NCI-H226 (cell line): ENCODE results near the gene FBN2.
A peak's percentile ranks its signal among the peaks of the same experiment; 100 is the strongest.
"Not testable (repeated sequence)": the region's sequence is repeated elsewhere in the genome, so short reads cannot be mapped to it uniquely, and the experiment has no call there.

ENCODE experiments used
- DNase-seq: peaks from one replicate; pipeline ENCODE4 v3.0.0-alpha.2; 2015

Gene FBN2

DNA sequence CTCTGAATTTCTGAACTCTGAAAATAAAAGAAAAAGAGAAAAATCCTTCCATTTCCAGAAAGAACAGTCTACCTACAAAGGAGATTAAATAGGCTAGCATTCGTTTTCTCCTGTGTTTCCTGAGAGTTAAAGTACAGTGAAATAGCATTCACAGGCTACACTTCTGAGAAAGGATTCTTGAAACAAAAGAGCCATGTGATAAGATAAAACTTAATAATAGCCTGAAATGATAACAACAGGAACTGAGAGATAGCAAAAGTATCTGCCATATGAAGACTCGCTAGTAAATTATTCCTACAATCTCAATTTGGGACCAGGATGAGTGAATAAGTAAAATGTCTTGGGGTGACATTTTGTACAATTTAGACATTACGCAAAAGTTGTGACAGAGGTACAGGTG lies 62.4 kb downstream of the FBN2 start:
- DNase-seq: peak; percentile 9

DNA sequence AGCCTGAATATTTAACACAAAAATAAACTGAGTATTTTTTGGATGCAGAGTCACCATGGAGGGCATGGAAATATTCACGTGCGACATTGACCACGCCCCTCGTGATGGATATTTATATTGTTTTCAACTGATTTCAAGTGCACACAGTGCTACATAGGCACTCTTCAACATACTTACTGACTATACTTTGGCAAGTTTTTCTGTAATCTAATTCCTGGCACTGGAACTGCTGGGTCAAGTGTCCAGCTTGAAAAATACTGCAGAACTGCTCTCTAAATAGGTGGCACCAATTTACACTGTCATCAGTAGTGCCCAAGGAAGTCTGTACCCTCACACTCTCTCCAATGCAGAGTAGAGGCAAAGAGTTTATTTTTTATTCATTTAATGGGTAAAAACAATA lies 65.1 kb downstream of the FBN2 start:
- no peak for DNase-seq

DNA sequence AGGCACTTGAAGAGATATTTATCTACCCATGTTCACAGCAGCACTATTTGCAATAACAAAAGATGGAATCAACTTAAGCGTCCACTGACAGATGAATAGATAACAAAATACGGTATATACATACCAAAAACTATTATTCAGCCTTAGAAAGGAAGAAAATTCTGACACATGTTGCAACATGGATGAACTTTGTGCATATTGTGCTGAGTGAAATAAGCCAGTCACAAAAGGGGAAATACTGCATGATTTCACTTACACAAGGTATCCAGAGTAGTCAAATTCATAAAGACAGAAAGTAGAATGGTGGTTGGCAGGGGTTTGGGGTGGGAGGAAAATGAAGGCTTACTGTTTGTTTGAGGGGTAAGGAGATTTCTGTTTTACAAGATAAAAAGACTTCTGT lies 66.0 kb downstream of the FBN2 start:
- no peak for DNase-seq

DNA sequence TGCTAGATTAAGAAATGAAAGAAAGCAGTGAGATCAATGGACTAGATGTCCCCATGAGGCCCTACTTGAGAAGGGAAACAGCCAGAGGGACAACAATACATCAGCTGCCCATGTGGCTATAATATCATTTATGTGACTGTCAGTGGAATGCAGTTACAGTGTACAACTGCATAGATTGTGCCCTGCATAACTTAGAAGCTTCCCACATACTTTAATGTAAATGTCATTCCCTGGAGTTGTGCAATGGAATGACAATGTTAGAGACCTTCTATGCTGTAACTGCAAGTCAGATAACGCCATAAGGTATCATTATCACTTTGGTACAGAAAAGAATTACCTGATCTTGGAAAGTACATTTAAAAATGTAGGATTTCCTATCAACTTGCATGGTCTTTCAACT lies 67.4 kb downstream of the FBN2 start:
- peak; percentile 47 for DNase-seq

DNA sequence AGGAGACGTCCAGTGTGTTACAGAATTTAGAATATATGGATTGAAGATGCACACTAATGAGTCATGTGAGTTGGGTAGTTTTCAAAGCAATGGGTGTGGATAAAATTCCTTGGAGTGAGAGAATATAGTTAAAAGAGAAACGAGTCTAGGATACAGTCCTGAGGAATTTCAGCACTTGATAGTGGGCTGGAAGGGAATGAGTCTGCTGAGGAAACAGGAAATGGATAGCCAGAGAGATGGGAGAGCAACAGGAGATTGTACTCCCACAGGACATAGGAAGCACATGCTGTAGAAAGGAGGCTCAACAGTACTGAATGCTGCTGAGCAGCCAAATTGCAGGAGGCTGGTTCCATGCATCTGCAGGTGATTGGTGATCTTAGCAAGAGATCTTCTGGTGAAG lies 68.1 kb downstream of the FBN2 start:
- peak; percentile 92 for DNase-seq

DNA sequence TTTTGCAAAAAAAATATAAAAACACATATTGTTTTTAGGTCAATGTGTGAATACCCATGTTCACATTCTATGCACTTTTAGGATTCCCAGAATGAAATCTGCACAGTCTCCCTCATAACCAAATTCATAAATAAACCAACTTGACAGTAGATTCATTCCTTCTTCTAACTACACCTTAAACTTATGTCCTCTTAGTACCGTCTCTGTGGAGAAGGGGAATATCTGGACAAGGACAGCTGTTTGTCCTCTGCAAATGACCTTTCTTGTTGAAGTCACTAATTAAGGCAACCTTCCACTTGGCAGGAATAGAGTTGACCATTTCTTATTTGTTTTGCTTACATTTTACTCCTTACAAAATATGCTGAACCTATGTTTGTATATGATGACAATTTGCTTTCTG lies 71.1 kb downstream of the FBN2 start:
- DNase-seq: no peak

DNA sequence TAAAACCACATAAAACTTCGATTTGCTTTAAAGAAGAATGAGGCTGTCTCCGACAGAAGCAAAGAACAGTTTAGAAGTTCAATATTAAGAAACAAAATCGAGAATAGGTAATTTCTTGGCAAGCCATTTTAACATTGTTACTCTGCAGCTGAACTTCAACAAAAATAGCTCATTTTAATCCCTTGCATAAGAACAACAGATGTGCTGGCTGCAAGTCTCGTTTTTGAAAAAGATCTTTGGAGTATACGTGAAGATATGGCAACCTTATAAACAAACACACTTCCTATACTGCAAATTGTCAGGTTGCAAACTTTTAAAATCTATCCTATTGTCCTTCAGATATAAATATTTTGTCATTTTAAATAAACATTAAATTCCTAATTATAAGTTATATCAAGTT lies 71.5 kb downstream of the FBN2 start:
- no peak for DNase-seq

DNA sequence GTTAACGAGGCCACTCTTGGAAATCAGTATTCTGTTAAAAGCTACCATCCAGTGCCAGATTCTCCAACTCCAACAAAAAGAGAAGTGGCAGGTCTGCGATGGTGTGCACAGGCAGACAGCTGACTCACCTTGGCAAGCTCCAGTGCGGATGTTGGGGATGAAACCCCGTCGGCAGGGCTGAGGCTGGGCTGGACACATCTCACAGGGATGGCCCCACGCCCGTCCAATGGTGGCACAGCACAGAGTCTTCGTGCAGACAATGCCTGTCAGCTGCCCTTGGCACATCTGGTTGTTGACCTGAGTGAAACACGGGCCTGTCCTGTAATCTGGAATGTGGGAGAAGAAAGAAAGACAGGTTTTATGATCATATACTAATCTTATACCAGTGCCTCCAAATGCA lies 73.4 kb downstream of the FBN2 start:
- DNase-seq: no peak

DNA sequence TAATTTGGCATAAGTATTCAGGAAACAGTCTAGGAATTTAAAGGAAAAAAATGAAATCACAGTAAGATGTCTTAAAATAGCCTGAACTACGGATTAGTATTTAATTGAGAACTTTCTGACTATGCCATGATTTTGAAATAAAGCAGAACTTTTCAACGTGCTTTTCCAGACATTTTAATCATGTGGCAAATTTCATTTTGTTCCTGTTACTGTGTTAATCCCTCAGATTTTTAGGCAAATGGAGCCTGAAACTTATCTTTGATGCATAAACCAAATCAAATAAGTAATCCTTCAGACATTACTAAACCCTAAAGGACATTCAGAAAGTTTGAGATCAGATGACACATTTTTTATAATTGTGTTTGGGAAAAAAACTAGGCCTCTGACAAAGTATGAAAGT lies 75.7 kb downstream of the FBN2 start:
- DNase-seq: no peak

DNA sequence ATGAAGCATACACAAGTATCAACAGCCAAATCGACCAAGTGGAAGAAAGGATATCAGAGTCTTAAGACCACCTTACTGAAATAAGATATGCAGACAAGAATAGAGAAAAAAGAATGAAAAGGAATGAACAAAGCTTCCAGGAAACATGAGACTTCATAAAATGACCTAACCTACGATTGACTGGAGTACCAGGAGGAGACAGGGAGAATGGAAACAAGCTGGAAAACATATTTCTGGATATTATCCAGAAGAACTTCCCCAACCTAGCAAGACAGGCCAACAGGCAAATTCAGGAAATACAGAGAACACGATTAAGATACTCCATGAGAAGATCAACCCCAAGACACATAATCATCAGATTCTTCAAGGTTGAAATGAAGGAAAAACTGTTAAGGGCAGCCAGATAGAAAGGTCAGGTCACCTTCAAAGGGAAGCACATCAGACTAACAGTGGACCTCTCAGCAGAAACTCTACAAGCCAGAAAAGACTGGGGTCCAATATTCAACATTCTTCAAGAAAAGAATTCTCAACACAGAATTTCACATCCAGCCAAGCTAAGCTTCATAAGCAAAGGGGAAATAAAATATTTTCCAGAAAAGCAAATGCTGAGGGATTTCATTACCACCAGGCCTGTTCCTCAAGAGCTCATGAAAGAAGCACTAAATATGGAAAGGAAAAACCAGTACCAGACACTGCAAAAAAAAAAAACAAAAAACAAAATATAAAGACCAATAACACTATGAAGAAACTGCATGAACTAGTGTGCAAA lies 80.7 kb downstream of the FBN2 start:
- DNase-seq: not testable (repeated sequence)

DNA sequence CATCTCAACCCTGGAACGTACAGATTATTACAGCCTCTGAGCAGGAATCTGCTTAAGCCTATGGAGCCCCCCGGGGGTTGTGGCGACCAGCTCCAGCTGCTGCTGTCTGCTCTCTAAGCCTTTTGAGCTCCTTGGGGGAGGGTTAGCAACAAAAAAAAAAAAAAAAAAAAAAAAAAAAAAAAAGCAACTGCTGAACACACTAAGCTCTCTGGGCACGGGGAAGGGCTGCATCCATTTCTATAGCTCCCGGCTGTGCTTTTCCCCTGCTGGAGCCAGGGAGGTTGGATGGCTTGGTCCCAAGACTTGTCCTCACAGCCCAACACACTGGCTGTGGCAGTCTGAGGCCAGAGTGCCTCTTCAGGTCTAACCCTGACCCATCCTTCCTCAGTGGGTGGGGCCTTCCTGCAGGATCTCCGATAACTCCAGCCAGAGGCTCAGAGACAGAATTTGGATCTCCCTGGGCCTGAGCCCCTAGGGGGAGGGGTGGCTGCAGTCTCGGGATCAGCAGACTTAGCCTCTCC lies 82.1 kb downstream of the FBN2 start:
- DNase-seq: no peak

DNA sequence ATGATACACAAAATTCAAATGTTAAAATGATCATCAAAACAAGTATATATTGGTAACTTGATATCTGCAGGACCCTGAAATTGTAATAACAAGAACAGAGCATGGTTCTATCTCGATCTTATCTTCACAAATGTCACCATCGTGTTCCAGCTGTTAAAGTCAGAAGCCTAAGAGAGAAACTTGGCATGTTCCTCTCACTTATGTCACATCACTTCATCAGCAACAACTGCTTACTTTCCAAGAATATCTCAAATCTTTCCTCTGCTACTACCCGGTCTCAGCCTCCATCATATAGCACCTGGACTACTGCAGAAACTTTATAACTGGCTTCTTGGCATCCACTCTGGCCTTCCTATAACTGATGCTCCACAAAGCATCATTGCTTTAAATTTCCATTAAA lies 84.9 kb downstream of the FBN2 start:
- no peak for DNase-seq

DNA sequence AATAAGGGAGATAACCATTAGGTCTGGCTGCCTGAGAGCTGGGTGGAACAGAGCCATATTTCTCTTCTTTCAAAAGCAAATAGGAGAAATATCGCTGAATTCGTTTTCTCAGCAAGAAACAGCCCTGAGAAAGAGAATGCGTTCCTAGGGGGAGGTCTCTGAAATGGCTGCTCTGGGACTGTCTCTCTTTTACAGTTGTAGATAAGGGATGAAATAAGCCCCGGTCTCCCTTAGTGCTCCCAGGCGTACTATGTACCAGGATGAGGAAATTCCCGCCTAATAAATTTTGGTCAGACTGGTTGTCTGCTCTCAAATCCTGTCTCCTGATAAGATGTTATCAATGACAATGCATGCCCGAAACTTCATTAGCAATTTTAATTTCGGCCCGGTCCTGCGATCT lies 90.8 kb downstream of the FBN2 start:
- not testable (repeated sequence) for DNase-seq

DNA sequence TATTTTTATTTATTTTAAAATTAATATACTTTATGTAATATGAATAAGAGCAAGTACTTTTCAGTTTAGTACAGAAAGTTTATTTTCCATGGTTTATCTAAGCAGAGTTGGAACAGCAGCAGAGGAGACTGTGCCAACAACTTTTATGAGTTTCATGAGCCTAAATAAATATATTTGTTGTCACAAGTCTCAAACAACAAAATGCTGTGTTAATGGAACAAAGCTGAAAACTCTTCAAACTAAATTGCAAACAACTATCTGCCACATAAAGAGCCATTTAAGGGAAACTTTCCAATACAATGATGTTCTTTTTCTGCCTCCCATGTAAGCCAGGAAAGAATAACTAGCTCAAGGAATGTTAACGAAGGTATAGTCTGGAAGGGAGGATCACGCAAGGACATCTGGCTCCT lies 96.1 kb downstream of the FBN2 start:
- no peak for DNase-seq

DNA sequence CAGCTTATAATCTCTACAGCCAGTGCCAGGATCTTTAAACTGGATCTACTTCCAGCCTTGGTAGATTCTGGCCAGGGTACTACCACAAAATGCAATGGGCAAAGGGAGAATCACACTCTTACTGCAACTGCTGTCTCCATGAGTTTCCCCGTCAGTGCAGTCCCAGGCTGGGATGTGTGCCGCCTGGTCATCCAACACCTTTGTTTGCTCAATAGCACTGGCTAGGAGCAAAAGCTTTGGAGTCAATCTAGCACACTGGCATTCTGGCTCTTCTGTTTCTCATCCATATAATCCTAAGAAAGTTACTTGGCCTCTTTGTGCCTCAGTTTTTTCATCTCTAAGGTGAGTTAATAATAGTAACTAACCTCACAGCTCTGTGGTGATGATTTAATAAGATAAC lies 96.9 kb downstream of the FBN2 start:
- DNase-seq: no peak

DNA sequence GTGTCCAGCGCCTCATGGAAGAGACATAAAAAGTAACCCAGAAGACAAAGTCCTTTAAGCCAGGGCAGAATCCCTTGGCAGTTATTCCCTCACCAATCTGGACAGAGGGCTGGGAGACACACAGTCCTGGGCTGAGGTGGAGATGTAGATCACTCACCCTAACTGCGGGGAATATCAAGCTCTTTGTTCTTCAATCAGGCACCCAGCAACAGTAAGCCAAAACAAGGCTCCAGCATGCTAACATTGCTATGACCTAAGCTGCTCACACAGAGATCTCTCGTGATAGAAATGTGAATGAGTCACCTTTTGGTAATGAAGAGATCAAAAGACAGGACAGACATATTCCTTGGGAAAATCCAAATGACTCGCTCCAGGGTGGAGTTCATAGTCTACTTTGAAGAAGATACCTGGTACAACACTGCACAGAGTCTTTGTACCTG lies 101.3 kb downstream of the FBN2 start:
- peak; percentile 96 for DNase-seq

DNA sequence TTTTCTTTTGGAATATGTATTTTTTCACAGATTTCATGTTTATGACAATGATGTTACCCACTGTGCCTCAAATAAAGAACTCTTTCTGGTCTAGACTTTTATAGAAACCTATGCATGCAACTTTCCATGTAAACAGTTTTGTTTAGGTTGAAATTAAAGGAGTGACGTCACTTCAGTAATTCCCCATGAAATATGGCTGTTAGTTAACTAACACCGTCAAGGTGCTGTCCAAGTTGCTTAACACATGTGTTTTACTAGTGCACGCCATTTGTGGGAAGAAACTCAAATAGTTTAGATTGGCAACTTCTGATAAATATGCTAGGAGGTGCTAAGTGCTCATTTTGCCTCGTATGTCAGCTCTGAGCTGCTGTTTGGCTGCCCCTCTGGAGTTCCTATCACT lies 102.2 kb downstream of the FBN2 start:
- no peak for DNase-seq

DNA sequence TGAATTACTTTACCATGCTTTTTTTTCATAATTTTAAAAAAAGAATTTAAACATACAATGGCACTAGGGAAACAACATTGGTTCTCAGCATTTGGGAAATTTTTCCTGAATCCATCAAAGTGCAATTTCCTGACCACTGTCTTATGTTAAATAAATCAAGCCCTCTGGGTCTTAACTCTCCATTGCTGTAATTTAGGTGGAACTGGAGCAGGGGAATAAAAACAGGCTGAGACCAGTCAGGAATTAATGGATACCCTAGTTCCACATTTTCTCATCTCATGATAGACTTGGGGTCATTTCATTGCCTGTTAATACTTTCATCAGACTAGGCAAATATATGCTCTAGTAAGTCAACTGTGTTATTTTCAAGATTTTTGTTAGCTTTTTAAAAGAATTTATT lies 103.1 kb downstream of the FBN2 start:
- DNase-seq: no peak

DNA sequence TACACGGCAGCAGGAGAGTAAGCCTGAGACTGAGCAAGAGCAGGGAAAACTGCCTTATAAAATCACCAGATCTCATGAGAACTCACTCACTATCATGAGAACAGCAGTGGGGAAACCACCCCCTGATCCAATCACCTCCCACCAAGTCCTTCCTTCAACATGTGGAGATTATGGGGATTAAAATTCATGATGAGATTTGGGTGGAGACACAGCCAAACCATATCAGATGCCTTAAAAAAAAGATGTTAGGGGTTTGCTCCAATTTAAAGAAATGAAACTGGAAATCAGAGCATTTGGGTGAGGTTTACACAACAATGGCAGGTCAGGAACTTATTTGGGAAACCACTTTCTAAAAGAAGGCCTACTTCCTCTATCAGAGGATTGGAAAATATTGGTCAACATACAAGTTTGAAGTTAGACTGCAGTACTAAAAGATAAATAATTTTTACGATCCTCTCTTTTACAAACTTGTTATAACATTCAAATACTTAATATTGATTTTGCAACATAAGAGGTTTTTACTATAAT lies 105.1 kb downstream of the FBN2 start:
- no peak for DNase-seq

DNA sequence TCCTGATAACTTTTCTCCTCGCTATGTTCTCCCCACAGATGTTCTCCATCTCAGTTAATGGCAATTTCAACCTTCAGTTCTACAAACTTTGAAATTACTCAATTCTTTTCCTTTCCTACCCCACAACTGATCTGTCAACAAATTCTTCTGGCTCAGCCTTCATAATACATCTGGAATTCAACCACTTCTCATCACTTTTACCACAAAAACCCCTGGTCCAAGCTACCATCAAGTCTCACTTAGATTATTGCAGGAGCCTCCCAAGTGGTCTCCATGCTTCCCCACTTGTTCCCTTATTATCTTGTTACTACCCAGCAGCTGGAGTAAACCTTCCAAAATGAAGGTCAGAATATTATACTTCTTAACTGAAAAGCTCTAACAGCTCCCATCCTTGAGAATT lies 110.1 kb downstream of the FBN2 start:
- no peak for DNase-seq

DNA sequence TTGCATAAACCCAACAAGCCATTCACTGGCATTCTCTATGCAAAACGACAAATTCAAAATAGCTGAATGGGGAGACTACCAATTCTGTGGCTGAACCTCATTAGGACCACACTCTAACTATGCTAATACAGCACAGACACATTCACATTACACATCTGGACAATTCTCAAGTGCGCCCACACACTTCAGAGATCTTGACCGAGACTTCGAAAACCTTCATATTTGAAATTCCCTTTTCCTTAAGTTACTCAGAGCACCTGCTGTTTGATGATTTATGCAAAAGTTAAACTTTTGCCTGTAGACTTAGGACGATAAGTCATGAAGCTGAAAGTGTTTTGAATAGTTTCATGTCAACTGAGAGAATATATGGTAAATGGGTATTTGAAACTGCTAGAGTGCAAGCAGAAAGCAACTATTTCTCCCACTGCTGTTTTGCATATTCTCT lies 111.9 kb downstream of the FBN2 start:
- DNase-seq: no peak

DNA sequence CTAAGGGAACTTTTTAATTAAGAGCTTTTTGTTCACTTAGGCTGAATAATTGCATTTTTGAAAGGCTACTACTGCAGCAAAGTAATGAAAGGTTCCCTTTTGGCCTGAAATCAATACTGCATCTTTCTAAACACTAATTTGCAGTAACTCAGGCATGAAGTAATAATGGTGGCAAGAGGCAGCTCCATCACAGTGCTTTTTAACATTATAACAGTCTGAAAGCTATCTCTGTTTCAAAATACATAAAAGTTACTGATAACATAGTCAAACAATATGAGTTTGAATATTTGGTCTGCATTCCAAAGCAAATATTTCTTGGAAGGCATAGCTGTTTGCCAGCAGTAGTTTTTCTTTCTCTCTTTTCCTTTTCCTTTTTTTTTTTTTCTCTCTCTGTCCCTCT lies 113.4 kb downstream of the FBN2 start:
- DNase-seq: peak; percentile 48

DNA sequence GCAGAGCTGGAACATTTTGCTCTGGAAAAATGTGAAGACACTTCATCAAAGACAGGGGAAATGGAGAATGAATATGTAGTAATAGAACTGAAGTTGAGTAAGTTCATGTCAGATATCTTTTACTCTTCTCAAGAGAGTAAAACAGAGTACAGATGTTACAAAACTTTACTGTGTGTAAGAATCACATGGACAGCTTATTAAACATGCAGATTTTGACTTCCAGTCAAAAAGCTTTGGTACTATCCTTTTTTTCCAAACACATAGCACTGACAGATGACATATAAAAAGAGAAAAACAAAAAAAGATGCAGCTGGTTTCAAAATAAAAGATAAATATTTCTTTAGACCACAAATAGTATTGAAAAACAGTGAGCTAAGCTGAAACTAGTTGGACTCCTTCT lies 115.4 kb downstream of the FBN2 start:
- DNase-seq: no peak

DNA sequence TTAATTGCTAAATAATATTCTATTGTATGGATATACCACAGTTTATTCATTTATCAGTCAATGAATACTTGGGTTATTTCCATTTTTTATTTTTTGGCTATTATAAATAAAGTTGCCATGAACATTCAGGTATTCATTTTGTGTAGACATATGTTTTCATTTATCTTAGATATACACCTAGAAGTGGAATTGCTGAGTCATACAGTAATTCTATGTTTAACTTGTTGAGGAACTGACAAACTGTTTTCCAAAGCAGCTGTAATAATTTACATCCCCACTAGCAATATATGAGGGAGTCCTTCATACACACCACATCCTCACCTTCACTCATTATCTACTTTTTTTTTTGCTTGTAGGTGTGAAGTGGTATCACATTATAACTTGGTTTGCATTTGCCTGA lies 123.6 kb downstream of the FBN2 start:
- DNase-seq: no peak

DNA sequence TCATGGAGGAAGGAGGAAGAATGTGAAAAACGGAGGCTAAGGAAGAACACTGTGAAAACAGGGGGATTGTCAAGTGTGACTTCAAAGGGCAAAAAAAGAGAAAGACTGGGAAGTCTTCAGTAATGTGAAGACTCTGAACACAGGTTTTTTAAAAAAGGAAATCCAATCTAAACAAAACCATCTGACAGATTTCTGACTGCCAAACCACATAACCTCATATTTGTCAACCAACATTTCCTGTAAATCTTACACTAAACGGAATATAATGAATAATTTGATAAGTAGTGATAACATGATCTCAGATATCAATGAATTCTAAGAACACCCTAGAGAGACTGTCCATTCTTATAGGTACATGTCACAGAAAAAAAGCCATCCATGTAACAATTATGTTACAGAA lies 124.7 kb downstream of the FBN2 start:
- DNase-seq: peak; percentile 53
